GM19025 (cell line): ENCODE results near the gene PKP3.
"Not testable (repeated sequence)": the region's sequence is repeated elsewhere in the genome, so short reads cannot be mapped to it uniquely, and the experiment has no call there.

ENCODE experiments used
- ATAC-seq: cut with Tn5 transposase; IDR thresholded peaks from one replicate; pipeline ENCODE4 v1.9.1; 2021; ENCODE audit warnings: mild to moderate bottlenecking, low read depth, moderate library complexity; ENCODE audit not compliant: unreplicated experiment

Gene PKP3

GRCh38 chr11:409600-410483 lies 15.8 kb downstream of the PKP3 start:
- no peak for ATAC-seq

DNA sequence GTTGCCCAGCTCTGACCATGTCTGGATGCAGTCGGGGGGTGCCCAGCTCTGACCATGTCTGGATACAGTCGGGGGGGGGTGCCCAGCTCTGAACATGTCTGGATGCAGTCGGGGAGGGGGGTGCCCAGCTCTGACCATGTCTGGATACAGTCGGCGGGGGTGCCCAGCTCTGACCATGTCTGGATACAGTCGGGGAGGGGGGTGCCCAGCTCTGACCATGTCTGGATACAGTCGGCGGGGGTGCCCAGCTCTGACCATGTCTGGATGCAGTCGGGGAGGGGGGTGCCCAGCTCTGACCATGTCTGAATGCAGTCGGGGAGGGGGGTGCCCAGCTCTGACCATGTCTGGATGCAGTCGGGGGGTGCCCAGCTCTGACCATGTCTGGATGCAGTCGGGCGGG lies 16.7 kb downstream of the PKP3 start:
- not testable (repeated sequence) for ATAC-seq

DNA sequence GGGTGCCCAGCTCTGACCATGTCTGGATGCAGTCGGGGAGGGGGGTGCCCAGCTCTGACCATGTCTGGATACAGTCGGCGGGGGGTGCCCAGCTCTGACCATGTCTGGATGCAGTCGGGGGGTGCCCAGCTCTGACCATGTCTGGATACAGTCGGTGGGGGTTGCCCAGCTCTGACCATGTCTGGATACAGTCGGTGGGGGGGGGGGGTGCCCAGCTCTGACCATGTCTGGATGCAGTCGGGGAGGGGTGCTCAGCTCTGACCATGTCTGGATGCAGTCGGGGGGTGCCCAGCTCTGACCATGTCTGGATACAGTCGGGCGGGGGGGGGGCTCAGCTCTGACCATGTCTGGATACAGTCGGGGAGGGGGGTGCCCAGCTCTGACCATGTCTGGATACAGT lies 17.5 kb downstream of the PKP3 start:
- not testable (repeated sequence) for ATAC-seq

GRCh38 chr11:412641-413119 lies 18.7 kb downstream of the PKP3 start:
- no peak for ATAC-seq

DNA sequence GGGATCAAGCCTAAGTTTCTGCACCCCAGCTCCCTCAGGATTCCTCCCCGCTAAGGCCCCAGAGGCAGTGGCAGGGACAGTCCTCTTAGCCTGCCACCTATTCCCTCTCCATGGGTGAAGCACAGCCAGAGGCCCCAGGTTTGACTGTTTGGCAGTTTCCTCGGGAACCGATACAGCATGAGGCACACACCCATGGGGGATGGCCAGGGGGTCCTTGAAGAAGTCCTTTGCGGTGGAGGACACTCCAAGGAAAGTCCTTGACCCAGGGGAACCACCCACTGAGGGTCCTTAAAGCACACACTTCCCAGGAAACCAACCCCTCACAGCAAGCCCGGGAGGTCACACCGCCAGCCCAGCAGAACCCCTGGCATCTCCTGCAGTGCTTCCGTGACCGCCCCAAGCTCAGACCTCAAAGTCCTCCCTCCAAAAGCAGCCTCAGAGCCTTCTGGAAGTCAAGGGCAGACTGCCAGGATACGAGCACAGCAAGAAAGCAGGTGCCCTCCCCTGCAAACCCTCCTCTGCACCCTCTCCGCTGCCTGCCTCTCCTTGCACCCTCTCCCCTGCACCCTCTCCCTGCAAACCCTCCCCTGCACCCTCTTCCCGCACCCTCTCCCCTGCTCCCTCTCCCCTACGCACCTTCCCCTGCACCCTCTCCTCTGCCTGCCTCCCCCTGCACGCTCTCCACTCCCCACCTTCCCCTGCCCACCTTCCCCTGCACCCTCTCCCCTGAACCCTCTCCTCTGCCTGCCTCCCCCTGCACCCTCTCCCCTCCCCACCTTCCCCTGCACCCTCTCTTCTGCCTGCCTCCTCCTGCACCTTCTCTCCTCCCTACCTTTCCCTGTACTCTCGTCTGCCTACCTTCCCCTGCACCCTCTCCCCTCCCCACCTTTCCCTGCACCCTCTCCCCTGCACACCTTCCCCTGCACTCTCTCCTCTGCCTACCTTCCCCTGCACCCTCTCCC lies 19.4 kb downstream of the PKP3 start:
- no peak for ATAC-seq

DNA sequence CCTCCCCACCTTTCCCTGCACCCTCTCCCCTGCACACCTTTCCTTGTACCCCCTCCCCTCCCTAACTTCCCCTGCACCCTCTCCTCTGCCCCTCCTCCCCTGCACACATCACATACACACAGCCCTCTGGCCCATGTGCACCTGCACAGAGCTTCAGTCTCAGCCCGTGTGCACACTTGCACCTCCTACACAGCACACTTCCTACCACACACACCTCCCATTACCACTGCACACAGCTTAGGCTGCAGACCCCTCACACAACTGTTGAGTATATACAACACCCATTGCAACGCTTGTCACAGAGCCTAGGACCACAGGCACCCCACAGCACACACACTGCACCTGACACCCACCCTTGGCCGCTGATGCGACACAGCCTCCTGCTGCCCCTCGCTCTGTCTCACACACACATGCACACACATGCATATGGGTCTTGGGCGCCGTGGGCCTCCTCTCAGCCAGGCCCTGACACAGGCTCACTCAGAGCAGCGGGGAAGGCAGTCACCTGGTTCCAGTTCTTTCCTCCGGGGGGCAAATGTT lies 20.4 kb downstream of the PKP3 start:
- ATAC-seq = no peak

DNA sequence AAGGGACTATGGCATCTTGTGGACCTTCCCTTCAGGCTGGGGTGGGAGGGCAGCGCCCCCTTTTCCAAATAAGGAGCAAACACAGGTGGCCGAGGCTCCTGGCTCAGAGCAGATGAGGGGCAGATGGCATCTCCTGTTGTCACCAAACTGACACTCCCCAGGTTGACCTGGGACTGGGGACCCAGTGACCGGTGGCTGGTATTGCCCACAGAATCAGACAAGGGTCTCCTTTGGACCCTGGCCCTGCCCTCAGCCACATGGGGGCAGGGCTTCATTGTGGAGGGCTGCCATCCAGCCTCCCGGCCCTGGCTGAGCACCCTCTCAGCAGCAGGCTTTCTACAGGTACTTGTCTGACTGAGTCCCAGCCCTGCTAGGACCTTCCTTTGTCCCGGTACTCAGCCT lies 21.6 kb downstream of the PKP3 start:
- ATAC-seq = no peak

GRCh38 chr11:416051-416756 lies 22.2 kb downstream of the PKP3 start:
- no peak for ATAC-seq

DNA sequence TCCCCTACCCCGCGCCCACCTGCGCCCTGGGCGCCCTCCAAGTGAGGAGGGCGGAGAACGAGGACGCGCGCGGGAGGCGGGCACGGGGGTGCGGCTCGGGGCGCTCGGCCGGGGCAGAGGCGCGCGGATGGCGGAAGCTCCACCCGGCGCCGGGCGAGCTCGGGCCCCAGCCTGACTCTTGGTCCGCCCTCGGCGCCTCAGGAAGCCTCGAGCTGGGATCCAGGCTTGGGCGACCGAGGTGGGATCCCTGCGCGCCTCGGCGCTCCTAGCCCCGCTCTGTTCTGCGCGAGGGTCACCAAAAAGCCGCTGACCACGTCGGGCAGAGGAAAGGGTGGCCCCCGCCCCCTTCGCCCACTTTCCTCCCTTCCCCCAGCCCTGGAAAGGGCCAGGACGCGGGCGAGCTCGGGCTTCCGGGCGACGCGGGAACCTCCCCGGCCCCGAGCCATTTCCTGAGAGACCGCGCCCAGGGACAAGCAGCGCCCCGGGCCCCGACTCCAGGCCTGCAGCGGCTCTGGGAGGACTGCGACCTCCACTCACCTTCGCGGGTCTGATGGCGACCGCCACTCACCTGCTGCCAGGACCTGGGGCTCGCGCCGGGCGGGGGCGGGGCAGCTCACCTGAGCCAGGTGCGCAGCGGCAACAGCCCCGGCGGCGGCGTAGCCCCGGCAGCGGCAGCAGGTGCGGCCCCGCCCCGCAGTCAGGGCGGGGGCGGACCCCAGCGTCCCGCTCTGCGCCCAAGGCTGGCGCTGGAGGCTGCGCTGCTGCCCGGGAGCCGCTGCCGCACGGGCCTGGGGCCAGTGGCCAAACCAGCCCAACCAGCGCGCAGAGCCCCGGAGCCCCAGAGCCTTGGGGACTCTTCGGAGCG lies 23.0 kb downstream of the PKP3 start:
- ATAC-seq = no peak

DNA sequence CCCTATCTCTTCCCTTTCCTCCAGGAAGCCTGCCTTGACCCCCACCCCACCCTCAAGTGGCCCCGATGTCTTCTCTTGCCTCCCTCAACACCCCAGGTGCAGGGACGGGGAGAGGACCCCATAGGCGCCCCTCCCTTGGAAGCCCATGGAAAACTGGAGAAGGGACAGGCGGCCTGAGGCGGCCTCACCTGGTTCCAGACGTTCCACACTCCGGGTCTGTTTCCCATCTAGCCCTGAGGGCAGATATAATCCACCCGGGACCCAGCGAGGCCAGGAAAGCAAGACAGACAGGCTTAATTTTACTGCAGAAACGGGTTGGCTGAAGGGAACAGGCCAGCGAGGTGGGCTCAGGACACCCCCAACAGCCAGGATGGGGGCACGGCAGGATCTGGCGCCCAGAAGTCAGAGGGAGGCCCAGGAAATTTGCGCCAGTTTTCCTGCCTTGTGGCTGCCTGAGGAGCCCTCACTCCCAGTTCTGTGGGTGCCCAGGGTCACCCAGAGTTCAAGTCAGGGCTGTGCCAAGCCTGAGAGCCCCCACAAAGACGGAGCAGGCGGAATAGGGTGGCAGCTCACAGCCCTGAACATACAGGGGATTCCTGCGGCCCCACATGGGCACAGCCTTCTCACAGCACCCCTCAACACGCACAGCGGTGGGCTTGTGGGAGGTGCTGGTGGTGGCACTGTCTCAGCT lies 23.8 kb downstream of the PKP3 start:
- no peak for ATAC-seq

GRCh38 chr11:418343-419247 lies 24.6 kb downstream of the PKP3 start:
- ATAC-seq = no peak

DNA sequence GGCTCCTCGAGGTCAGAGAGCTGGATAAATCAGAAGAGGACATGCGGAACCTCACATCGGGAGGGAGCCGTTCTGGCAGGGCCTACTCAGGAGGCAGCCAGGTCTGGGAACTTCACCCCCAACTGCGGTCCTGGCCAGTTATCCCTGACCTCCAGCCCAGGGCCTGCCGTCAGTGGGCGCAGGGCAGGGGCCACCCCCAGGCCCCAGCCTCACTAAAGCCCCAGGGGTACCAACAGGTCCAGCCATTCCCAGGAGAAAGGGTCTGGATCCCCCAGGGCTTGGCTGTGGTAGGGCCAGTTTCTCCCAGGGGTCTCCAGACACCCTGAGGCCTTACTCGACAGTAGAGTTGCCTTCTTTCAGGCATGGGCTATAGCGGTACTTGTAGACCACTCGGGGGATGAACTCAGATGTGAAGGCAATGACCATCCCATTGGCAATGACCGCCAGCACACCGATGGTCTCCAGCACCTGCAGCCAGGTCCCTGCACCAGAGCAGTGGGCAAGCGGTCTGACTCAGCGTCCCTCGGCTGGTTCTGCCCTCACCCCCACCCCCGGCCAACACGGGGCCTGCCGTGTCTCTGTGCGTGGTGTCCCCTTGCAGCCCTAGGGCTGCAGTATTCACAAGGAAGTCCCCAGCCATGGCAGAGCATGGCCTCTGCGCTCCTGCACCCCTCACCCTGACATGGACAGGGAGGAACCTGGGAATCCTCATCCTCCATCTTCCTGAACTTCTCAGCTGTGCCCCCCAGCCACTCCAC lies 25.4 kb downstream of the PKP3 start:
- ATAC-seq = no peak

GRCh38 chr11:420054-420910 lies 26.3 kb downstream of the PKP3 start:
- ATAC-seq = no peak

- no peak for ATAC-seq
Observed at GRCh38 chr11:420911-421321, 26.9 kb downstream of the PKP3 start.

DNA sequence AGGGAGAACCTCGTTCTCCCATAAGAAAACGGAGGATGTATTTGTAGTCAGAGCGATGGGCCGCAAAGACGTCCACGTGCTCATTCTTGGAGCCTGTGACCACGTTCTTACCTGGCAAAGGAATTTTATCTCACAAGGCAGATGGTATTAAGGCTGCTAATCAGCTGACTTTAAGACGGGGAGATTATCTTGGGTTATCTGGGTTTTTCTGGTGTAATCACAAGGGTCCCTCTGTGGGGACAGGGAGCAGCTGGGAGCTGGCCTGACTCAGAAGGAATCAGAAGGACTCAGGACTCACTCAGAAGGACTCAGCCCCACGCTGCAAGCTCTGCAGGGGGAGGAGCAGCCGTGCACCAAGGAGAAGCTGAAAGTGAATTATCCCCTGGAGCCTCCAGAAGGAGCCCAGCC lies 28.2 kb downstream of the PKP3 start:
- ATAC-seq = no peak

DNA sequence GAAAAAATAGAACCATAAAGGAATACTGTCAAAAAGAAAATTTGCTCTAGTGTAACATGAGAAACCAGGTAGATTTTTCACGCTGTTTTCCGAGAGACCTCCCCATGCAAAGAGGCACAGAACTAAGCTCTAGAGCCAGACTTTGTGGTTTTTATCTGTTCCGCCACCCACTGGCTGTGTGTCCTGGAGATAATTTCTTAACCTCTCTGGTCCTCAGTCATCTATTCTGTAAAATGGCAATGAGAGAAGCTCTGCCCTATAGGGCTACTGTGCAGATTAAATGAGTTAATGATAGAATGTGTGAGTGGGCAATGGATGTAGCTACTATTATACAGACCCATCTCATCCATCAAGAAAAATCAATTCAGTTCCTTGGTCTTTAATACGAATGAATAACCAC lies 30.2 kb downstream of the PKP3 start:
- ATAC-seq = no peak
